GM12801 (cell line): ENCODE data around the gene LAMC1.

Experiments used
- TF ChIP-seq, protein P1 (sequence below): IDR thresholded peaks from one replicate; pipeline ENCODE4 v1.5.1; 2011; ENCODE audit warnings: control low read depth; ENCODE audit not compliant: insufficient read length; ENCODE audit errors: extremely low read depth

The LAMC1 gene

DNA sequence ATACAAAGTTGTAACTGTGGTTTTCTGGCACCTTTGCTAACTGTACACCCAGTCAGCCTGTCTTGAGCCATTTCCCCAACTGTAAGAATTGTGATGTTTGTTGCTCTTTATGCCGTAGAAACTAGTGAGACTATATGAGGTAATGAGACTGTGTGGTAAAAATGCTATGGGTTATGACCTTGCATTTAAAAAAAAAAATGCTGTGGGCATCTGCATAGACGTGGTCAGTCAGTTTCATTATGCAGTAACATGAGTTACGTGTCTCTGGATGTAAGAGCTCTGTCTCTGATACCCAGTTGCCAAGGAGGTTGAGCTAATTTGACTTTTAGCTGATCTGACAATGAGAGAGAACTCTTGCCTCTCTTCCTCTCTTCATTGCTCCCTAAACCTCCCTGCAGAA is 82.2 kb downstream of the LAMC1 start:
- TF ChIP-seq, protein P1, sequence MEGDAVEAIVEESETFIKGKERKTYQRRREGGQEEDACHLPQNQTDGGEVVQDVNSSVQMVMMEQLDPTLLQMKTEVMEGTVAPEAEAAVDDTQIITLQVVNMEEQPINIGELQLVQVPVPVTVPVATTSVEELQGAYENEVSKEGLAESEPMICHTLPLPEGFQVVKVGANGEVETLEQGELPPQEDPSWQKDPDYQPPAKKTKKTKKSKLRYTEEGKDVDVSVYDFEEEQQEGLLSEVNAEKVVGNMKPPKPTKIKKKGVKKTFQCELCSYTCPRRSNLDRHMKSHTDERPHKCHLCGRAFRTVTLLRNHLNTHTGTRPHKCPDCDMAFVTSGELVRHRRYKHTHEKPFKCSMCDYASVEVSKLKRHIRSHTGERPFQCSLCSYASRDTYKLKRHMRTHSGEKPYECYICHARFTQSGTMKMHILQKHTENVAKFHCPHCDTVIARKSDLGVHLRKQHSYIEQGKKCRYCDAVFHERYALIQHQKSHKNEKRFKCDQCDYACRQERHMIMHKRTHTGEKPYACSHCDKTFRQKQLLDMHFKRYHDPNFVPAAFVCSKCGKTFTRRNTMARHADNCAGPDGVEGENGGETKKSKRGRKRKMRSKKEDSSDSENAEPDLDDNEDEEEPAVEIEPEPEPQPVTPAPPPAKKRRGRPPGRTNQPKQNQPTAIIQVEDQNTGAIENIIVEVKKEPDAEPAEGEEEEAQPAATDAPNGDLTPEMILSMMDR, result no peak

DNA sequence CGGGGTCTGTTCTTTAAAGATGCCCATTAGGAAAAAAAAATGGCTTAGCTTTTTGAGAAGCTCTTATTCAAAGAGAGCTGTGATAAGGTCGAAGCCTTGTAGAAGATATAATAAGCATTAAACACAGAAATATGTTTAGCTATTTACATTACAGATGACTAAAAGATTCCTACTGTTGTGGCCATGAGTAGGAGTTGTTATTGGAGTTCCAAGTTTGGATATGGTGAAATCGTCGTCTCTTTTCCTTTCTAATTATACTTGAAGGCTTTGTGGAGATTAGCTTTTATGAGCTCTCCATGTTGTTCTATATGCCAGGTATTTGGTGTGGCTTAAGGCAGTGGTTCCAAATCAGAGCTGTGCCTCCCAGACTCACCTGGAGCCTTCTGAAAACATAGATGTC is 82.9 kb downstream of the LAMC1 start:
- TF ChIP-seq, protein P1, result no peak

GRCh38 chr1:183106746-183107145 is 83.5 kb downstream of the LAMC1 start:
- TF ChIP-seq, protein P1, result no peak

DNA sequence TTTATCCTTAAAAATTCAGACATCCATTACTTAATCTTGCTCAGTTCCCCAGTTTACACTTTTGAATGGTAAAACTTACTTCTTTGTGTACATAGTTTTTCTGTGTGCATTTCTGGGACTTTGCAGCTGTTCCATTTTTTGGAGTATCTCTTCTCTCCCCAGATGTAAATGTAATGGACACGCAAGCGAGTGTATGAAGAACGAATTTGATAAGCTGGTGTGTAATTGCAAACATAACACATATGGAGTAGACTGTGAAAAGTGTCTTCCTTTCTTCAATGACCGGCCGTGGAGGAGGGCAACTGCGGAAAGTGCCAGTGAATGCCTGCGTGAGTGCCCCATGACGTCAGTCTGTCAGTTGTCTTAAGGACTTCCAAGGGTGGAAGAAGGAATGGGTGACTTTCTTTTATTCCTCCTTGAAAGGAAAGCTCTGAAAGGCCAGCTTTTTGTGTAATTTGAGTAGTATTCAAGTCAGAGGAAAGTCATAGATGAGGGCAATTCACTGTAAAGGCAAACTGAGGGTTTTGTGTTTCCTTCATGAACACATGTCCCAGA is 87.2 kb downstream of the LAMC1 start:
- TF ChIP-seq, protein P1, result no peak

DNA sequence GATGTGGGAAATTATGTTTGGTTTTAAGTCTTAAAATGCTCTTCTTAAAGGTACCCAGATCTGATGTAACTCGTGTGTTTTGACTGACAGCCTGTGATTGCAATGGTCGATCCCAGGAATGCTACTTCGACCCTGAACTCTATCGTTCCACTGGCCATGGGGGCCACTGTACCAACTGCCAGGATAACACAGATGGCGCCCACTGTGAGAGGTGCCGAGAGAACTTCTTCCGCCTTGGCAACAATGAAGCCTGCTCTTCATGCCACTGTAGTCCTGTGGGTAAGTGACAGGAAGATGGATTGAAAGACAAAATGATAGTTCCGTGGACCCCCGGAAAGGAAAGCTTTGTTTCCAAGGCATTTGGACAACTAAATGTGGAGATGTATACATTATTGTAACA is 91.2 kb downstream of the LAMC1 start:
- TF ChIP-seq, protein P1, result no peak

GRCh38 chr1:183116416-183116815 is 93.2 kb downstream of the LAMC1 start:
- TF ChIP-seq, protein P1, result no peak

GRCh38 chr1:183121609-183122008 is 98.4 kb downstream of the LAMC1 start:
- TF ChIP-seq, protein P1, result no peak

DNA sequence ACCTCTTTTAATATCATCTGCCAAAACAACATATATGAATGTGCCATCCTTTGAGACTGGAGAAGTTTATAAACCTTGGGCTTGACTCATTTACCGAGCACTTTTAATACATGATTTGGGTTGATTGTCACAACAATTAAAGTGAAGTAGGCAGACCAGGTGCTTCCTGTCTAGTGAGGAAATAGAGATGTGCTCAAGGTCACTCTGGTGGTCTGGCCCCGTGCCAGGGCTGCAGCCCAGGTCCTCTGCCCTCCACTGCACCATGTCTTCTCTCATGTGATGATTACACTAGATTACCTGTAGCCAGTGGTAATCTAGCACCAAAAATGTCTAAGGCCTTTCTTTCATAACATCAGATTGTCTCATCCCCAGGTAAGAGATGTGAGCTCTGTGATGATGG is 101.0 kb downstream of the LAMC1 start:
- TF ChIP-seq, protein P1, result no peak
